ENCODE data around the gene CRACR2A. TPM values are rescaled to one million over a fixed set of nuclear protein-coding genes. Genes with fewer than 3 reads are reported as not detected.

CRACR2A gene
- polyA plus RNA-seq, 1 experiment, result 1.4 TPM

- CTCF ChIA-PET, result interaction anchor here (1.7 kb wide), 1 partner anchor 370 kb away, joined by 6 read pairs; no protein-coding TSS in a partner anchor
- no peaks in the 10 kb centered on the region for H3K36me3 ChIP-seq (ENCODE audit: control insufficient read depth, insufficient read depth, low read length)
- no peak for TF ChIP-seq CTCF (IDR thresholded peaks at IDR 0.05; ENCODE audit: insufficient read depth, low read depth, low read length)
Measured at GRCh38 chr12:3669594-3669993, 83.3 kb downstream of the CRACR2A start.

GRCh38 chr12:3668479-3669165, 84.3 kb downstream of the CRACR2A start:
- no peak for TF ChIP-seq CTCF (IDR thresholded peaks at IDR 0.05; ENCODE audit: insufficient read depth, low read depth, low read length)
- H3K4me3 ChIP-seq (ENCODE audit: low read depth, low read length), result no peak overlapping the region
- CTCF ChIA-PET, result interaction anchor here (1.2 kb wide), 2 partner anchors 10 to 14 kb away, joined by 3 to 5 read pairs; no protein-coding TSS in a partner anchor
- DNase-seq (ENCODE audit: low read depth), result no peak
- no peaks in the 10 kb centered on the region for H3K36me3 ChIP-seq (ENCODE audit: control insufficient read depth, insufficient read depth, low read length)
- H3K27me3 ChIP-seq (ENCODE audit: control insufficient read depth, insufficient read depth, low read length), result no peaks in the 10 kb centered on the region
- POLR2A ChIA-PET, result no interaction called here

More at GRCh38 chr12:3669594-3669993, 83.3 kb downstream of the CRACR2A start:
- POLR2A ChIA-PET, result no interaction called here
- no peak for DNase-seq (ENCODE audit: low read depth)
- no peak overlapping the region for H3K4me3 ChIP-seq (ENCODE audit: low read depth, low read length)
- H3K27me3 ChIP-seq (ENCODE audit: control insufficient read depth, insufficient read depth, low read length), result no peaks in the 10 kb centered on the region

- no peaks in the 10 kb centered on the region for H3K36me3 ChIP-seq (ENCODE audit: control insufficient read depth, insufficient read depth, low read length)
- no peak overlapping the region for H3K4me3 ChIP-seq (ENCODE audit: low read depth, low read length)
- ChIA-PET POLR2A (no interaction called here), CTCF (interaction anchor here (1.8 kb wide), 1 partner anchor 10 kb away, joined by 7 read pairs; no protein-coding TSS in a partner anchor)
- no peak for DNase-seq (ENCODE audit: low read depth)
- no peaks in the 10 kb centered on the region; the same call in 1 of the 2 replicates for H3K27me3 ChIP-seq (ENCODE audit: control insufficient read depth, insufficient read depth, low read length)
- no peak for TF ChIP-seq CTCF (IDR thresholded peaks at IDR 0.05; ENCODE audit: insufficient read depth, low read depth, low read length)
Measured at GRCh38 chr12:3667485-3667884, 85.4 kb downstream of the CRACR2A start.

- POLR2A ChIA-PET, result no interaction called here
- no peak for DNase-seq (ENCODE audit: low read depth)
- CTCF ChIA-PET, result interaction anchor here (0.8 to 1.8 kb wide), 3 partner anchors 8 to 86 kb away, joined by 3 to 7 read pairs (median 3); partner anchors contain the start of gene CRACR2A
- H3K27me3 ChIP-seq (ENCODE audit: control insufficient read depth, insufficient read depth, low read length), result no peaks in the 10 kb centered on the region; the same call in 1 of the 2 replicates
- TF ChIP-seq CTCF (IDR thresholded peaks at IDR 0.05; ENCODE audit: insufficient read depth, low read depth, low read length), result no peak
- no peak overlapping the region for H3K4me3 ChIP-seq (ENCODE audit: low read depth, low read length)
- H3K36me3 ChIP-seq (ENCODE audit: control insufficient read depth, insufficient read depth, low read length), result no peaks in the 10 kb centered on the region
Measured at GRCh38 chr12:3666441-3666840, 86.5 kb downstream of the CRACR2A start.

GRCh38 chr12:3662521-3662921, 90.4 kb downstream of the CRACR2A start:
- Histone ChIP-seq H3K36me3 (ENCODE audit: control insufficient read depth, insufficient read depth, low read length) (no peaks in the 10 kb centered on the region), H3K27me3 (ENCODE audit: control insufficient read depth, insufficient read depth, low read length) (no peaks in the 10 kb centered on the region; the same call in 1 of the 2 replicates), H3K4me3 (ENCODE audit: low read depth, low read length) (no peak overlapping the region)
- ChIA-PET POLR2A (no interaction called here), CTCF (interaction anchor here (1.6 kb wide), 1 partner anchor 362 kb away, joined by 5 read pairs; no protein-coding TSS in a partner anchor)
- no peak for DNase-seq (ENCODE audit: low read depth)
- no peak for TF ChIP-seq CTCF (IDR thresholded peaks at IDR 0.05; ENCODE audit: insufficient read depth, low read depth, low read length)

Measured in BJ (cell line).